ENCODE data around the gene SLCO1B1. TPM values are rescaled to one million over a fixed set of nuclear protein-coding genes. Genes with fewer than 3 reads are reported as not detected.
A peak's percentile ranks its signal among the peaks of the same experiment; 100 is the strongest.
"Not testable (repeated sequence)": the region's sequence is repeated elsewhere in the genome, so short reads cannot be mapped to it uniquely, and the experiment has no call there.

The SLCO1B1 gene
- polyA plus RNA-seq (ENCODE audit: insufficient read length in 4 of 4), result under 1 TPM in 1 of 4 donors, not detected in 3; 0.46 TPM

DNA sequence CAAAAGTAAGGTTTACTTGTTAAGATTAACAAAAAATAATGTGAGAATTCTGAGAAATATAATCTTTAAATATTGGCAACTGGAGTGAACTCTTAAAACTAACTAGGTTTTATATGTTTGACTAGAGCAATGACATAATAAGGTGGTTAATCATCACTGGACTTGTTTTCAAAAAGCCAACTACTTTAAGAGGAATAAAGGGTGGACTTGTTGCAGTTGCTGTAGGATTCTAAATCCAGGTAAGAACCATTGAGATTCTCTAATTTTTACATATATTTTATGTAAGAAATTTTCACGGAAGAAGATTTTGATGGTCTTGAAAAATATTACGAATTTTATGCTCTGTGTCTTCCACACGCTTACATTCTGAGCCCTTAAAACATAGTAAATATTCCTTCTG is at the start of gene SLCO1B1:
TSS of gene SLCO1B1 (plus strand) at position 197 of the 400 bp plus-strand sequence. CDS start 10,381 bp downstream, outside the sequence.
- no peak for DNase-seq (ENCODE audit: low read depth in 4 of 4, low spot score in 3 of 4)

- DNase-seq (ENCODE audit: low read depth in 4 of 4, low spot score in 3 of 4), result not testable (repeated sequence)
These were observed 46.2 kb upstream of the SLCO1B1 start for GRCh38 chr12:21084753-21085152.

DNA sequence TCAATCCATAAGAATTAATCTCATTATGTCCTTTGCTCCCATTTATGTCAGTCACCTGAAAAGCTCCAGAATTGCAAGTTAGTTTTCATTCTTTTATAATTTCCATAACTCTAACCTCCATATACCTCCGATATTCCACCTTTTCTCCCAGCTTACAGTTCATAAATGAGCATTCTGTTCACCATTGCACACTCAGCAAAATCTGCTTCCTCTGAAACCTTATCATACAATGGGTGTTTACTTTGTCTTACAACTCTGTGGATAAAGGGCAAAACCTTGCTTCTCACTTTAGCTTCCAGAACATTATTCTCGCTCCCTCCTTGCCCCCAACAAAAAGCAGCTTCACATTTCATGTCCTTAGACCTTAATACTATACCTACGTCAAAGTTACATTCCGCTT is 19.3 kb upstream of the SLCO1B1 start:
- no peak for DNase-seq (ENCODE audit: low read depth in 4 of 4, low spot score in 3 of 4)

DNA sequence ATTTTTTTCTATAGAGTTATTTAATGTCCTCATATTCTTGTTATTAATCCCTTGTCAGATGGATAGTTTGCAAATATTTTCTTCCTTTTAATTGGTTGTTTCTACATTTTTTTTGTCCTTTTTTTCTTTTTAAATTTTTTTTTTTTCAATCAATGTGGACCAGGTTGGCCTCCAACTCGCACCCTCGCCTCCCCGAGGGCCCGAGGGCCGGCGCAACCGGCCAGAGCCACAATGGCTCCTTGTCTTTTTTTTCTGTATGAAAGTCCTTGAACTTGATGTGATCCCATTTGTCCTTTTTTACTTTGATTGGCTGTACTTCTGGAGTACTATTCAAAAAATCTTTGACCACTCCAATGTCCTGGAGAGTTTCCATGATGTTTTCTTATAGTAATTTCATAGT is 17.7 kb upstream of the SLCO1B1 start:
- no peak for DNase-seq (ENCODE audit: low read depth in 4 of 4, low spot score in 3 of 4)

DNA sequence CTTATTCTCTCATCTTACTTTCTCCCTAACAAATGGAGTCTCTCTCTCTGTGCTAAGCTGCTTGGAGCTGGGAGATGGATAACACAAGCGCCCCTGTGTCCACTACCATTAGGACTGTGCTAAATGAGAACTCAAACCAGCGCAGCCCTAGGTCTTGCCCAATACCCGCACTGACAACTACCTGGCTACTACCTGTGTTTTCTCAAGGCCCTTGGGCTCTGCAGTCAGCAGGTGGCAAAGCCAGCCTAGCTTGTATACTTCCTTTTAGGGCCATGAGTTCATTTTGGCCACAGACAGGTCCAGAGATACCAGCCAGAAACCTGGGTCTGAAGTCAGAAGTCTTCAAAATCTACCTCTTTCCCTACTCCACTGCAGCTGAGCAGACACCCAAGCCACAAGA is 13.0 kb upstream of the SLCO1B1 start:
- DNase-seq (ENCODE audit: low read depth in 4 of 4, low spot score in 3 of 4), result no peak

DNA sequence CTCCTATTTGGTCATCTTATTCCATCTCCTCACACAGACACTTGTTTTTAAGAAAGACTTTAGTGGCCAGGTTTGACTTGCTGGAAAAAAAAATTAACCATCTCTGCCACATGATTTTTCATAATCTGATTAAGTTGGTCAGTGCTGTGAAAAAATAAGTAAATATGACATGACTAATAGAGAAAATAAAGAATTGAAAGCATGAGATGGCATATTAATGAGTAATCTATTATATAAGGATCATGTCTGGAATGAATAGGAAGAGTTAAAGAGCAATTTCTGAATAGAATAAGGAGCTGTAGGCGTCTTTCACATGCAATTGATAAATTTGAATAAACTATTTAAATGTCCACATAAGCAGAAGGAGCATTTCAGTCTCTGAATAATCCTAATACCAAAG is 12.2 kb upstream of the SLCO1B1 start:
- DNase-seq (ENCODE audit: low read depth in 4 of 4, low spot score in 3 of 4), result no peak

DNA sequence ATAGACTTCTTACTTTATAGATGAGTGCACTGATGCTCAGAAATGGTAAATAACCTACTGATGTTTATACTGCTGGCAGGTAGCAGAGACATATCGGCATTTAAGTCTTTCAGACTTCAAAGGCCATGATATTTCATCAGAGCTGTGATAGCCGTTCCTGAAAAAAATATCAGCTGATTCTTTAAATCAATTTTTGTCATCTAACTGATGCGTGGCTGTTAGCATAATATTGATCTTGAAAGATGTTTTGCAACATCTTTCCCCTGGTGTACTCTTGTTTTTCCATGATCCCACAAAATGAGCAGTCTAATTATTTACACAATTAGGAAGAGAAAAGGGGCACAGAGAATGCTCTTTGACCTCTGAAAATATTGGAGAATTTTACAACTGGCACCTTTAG is 1.6 kb upstream of the SLCO1B1 start:
- DNase-seq (ENCODE audit: low read depth in 4 of 4, low spot score in 3 of 4), result no peak

- no peak for DNase-seq (ENCODE audit: low read depth in 4 of 4, low spot score in 3 of 4)
These were observed 1.1 kb upstream of the SLCO1B1 start for GRCh38 chr12:21129906-21130305.

GRCh38 chr12:21137318-21137999 is 6.5 kb downstream of the SLCO1B1 start:
- not testable (repeated sequence) for DNase-seq (ENCODE audit: low read depth in 4 of 4, low spot score in 3 of 4)

- DNase-seq (ENCODE audit: low read depth in 4 of 4, low spot score in 3 of 4), result no peak
These were observed 7.0 kb downstream of the SLCO1B1 start for GRCh38 chr12:21138016-21138415.

DNA sequence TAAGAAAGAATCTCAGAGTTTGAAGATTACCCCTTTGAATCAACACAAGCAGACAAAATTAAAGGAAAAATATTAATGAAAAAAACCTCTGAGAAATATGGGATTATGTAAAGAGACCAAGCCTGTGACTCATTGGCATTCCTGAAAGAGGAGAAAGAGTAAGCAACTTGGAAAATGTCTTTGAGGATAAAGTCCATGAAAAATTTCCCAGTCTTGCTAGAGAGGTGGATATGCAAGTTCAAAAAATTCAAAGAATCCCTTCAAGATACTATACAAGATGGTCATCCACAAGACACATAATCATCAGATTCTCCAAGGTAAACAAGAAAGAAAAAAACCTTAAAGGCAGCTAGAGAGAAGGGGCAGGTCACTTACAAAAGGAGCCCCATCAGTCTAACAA is 13.3 kb downstream of the SLCO1B1 start:
- no peak for DNase-seq (ENCODE audit: low read depth in 4 of 4, low spot score in 3 of 4)

DNA sequence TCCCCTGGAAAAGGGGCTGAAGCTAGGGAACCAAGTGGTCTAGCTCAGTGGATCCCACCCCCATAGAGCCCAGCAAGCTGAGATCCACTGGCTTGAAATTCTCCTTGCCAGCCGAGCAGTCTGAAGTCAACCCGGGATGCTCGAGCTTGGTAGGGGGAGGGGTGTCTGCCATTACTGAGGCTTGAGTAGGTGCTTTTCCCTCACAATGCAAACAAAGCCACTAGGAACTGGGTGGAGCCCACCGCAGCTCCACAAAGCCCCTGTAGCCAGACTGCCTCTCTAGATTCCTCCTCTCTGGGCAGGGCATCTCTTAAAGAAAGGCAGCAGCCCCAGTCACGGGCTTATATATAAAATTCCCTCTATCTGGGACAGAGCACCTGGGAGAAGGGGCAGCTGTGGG is 18.9 kb downstream of the SLCO1B1 start:
- DNase-seq (ENCODE audit: low read depth in 4 of 4, low spot score in 3 of 4), result not testable (repeated sequence)

DNA sequence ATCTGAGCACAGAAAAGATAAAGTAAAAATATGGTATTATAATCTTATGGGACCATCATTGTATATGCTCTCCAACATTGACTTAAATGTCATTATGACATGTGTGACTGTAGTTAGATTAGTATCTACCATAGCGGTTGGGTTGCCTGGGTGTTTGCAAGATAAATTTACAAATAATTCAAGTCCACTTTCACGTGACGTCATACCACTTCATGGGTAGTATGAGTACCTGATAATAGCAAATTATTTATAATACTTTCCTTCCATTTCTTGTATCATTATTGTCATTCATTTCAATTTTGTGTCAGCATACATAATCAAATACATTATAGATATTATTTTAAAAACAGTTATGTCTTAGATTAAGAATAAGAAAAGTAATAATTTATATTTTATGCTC is 20.2 kb downstream of the SLCO1B1 start:
- no peak for DNase-seq (ENCODE audit: low read depth in 4 of 4, low spot score in 3 of 4)

DNA sequence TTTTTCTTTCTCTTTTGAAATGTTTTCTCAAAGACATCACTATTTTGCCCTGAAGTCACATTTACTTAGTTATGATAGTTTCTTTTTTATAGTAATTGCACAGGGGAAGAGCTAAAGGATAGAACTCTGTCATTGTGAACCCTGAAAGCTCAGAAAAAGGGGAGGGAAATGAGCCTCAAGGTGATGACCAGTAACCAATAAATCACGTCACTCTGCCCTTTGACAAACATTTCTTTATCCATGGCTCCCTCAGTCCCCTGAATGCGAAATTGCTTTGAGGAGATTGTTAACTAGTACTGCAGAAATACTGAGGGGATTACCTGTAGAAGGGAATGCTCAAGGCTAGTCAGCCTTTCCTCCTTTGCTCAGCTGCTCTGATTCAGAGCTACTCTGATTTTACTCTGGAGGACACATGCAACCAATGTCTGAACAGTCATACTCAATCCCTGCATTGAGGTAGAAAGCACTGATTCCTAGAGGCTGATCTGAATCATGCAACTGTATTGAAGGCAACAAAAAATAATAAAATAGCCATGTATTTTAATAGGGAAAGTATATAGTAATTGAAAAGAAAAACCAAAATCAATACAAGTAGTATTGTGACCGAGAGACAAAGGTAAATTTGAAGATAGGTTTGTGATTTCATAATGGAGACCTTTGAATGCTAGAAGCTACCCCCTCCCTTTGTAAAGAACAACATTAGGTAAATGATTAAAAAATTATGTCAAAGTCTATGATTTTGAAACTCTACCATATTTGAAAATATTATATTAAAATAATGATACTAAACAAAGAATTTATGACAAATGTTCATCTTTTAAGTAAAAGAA is 24.7 kb downstream of the SLCO1B1 start:
- DNase-seq (ENCODE audit: low read depth in 4 of 4, low spot score in 3 of 4), result no peak

- no peak for DNase-seq (ENCODE audit: low read depth in 4 of 4, low spot score in 3 of 4)
These were observed 34.1 kb downstream of the SLCO1B1 start for GRCh38 chr12:21165048-21165447.

DNA sequence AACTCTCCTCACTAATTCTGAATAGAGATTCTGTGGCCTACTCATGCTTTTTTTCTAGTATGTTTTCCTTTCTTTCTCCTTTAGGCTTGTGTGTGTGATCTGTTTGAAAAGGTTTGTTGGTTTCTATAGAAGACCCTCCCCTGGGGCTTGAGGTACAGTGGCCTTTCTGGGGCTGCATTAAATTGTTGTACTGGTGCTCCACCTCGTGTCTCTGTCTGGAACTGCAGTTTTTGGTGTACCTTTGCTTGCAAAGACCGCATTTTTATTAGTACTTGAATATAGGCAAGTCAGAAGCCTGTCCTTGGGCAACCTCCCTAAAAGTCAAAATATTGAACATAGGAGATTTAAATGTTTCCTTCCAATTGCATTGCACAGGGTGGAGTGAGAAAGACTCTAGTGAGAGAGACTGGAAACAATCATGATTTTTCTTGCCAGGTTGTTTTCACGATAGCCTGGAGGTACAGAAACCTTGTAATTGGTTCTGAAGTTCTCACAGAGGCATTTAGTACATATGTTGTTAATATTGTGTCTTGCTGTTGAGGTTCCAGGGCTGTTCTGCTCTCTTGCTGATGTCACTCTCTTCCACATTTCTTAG is 39.0 kb downstream of the SLCO1B1 start:
- DNase-seq (ENCODE audit: low read depth in 4 of 4, low spot score in 3 of 4), result peak in 1 of 4 donors; percentile 3

- no peak for DNase-seq (ENCODE audit: low read depth in 4 of 4, low spot score in 3 of 4)
These were observed 41.1 kb downstream of the SLCO1B1 start for GRCh38 chr12:21172079-21172478.

DNA sequence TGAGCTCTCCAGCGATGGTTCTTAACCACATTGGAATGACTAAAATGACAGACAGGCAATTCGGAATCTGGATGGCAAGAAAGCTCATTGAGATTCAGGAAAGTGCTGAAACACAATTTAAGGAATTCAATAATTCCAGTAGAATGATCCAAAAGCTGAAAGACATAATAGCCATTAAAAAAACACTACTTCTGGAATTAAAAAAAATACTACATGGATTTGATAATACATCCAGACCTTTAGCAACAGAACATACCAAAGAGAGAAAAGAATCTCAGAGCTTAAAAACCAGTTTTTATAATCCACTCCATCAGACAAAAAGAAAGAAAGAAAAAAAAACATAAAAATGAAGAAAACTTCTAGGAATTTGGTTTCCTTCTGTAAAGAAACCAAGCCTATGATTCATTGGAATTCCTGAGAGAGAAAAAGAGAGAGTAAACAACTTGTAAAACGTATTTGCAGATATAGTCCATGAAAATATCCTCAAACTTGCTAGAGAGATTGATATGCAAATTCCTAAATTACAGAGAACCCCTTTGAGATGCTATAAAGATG is 52.8 kb downstream of the SLCO1B1 start:
- DNase-seq (ENCODE audit: low read depth in 4 of 4, low spot score in 3 of 4), result no peak

DNA sequence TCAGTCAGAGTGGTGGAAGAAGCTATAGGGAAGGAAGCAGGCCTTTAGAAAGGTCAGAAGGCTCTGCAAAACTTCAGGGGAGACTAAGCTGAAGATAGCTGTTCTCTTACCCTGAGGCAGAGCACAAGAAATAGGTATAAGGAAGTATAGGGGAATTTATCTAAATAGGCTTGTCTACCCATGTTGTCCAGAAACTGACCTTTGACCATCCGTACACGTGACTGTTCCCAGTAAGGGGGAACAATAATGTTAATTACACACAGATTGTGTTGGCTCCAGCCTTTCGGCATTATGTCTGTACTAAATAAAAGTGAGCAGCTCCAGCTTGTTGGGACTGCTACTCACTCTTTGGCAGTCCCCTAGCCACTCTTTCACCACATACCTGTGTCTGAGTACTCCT is 59.0 kb downstream of the SLCO1B1 start:
- no peak for DNase-seq (ENCODE audit: low read depth in 4 of 4, low spot score in 3 of 4)

DNA sequence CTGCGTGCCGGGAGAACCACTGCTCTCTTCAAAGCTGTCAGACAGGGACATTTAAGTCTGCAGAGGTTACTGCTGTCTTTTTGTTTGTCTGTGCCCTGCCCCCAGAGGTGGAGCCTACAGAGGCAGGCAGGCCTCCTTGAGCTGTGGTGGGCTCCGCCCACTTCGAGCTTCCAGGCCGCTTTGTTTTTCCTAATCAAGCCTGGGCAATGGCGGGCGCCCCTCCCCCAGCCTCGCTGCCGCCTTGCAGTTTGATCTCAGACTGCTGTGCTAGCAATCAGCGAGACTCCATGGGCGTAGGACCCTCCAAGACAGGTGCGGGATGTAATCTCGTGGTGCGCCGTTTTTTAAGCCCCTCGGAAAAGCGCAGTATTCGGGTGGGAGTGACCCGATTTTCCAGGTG is 83.4 kb downstream of the SLCO1B1 start:
- DNase-seq (ENCODE audit: low read depth in 4 of 4, low spot score in 3 of 4), result not testable (repeated sequence)

GRCh38 chr12:21219206-21219605 is 88.2 kb downstream of the SLCO1B1 start:
- DNase-seq (ENCODE audit: low read depth in 4 of 4, low spot score in 3 of 4), result no peak

Data from left renal pelvis (tissue), 4 donors.